CD4-positive, alpha-beta T cell (primary cell): Measurements from ENCODE around the gene SERP2. TPM values are rescaled to one million over a fixed set of nuclear protein-coding genes. Genes with fewer than 3 reads are reported as not detected.

Experiments used
- ATAC-seq: fragments of 200-7000 bp; cut with Tn5 transposase; one replicate; pipeline ENCODE4 v1.10.0; 2022; ENCODE audit warnings: mild to moderate bottlenecking; ENCODE audit not compliant: poor library complexity
- CTCF ChIA-PET: fragments of 350-600 bp; sonication (Branson Sonifier 250); formaldehyde crosslinking; loops from one replicate; lab custom pipeline; 2021; ENCODE audit warnings: antibody characterized with exemption, inconsistent platforms; lab: Charles Lee
- POLR2A ChIA-PET: fragments of 350-600 bp; sonication (Branson Sonifier 250); formaldehyde crosslinking; loops from one replicate; lab custom pipeline; 2021; ENCODE audit warnings: antibody characterized with exemption, inconsistent platforms; lab: Charles Lee
- DNase-seq, 14 experiments: peaks; one replicate each; pipeline ENCODE4 v3.0.0-alpha.2; 2013 to 2020; ENCODE audit warnings: mixed read lengths in 2 of 14
- H3K27ac ChIP-seq, 2 donors: one replicate each; pipeline versions ENCODE4 v1.5.1 to v1.7.0; 2013; ENCODE audit warnings: low read length in 2 of 2, low read depth in 1 of 2, mild to moderate bottlenecking in 1 of 2
- H3K27me3 ChIP-seq, 2 experiments: 1 replicate in 1 of 2; 2 replicates in 1 of 2; pipeline versions ENCODE4 v1.6.1 to v1.7.0; 2013; ENCODE audit warnings: low read length in 2 of 2, control low read depth in 1 of 2, mild to moderate bottlenecking in 1 of 2, moderate library complexity in 1 of 2; ENCODE audit not compliant: insufficient read depth in 2 of 2, control insufficient read depth in 1 of 2
- H3K36me3 ChIP-seq: one replicate; pipeline ENCODE4 v1.6.1; 2013; ENCODE audit warnings: low read length, control low read depth; ENCODE audit not compliant: insufficient read depth
- H3K4me1 ChIP-seq: one replicate; pipeline ENCODE4 v1.6.1; 2013; ENCODE audit warnings: low read length, control low read depth; ENCODE audit not compliant: insufficient read depth
- H3K4me3 ChIP-seq: one replicate; pipeline ENCODE4 v1.5.1; 2013; ENCODE audit warnings: mild to moderate bottlenecking, low read length, moderate library complexity
- H3K9me3 ChIP-seq, 2 experiments: 1 replicate in 1 of 2; 2 replicates in 1 of 2; pipeline versions ENCODE4 v1.6.1 to v1.7.0; 2013; ENCODE audit warnings: low read length in 2 of 2, mild to moderate bottlenecking in 2 of 2, control low read depth in 1 of 2, moderate library complexity in 1 of 2; ENCODE audit not compliant: control insufficient read depth in 1 of 2, insufficient read depth in 1 of 2
- H3K27ac Mint-ChIP-seq: one replicate; pipeline ENCODE4 v1.8.0; 2020; ENCODE audit warnings: mixed read lengths
- H3K27me3 Mint-ChIP-seq: one replicate; pipeline ENCODE4 v1.8.0; 2021; ENCODE audit warnings: mixed read lengths
- H3K36me3 Mint-ChIP-seq: one replicate; pipeline ENCODE4 v1.8.0; 2021; ENCODE audit warnings: low read depth, mixed read lengths
- H3K4me1 Mint-ChIP-seq: one replicate; pipeline ENCODE4 v1.8.0; 2021; ENCODE audit warnings: low read depth, mixed read lengths
- H3K4me3 Mint-ChIP-seq: one replicate; pipeline ENCODE4 v1.8.0; 2020; ENCODE audit warnings: mild to moderate bottlenecking, mixed read lengths
- H3K9me3 Mint-ChIP-seq: one replicate; pipeline ENCODE4 v1.8.0; 2020; ENCODE audit warnings: mixed read lengths
- intact Hi-C, 2 experiments: fragments of 100-400 bp; cut with DNase I in 1 of 2; cut with micrococcal nuclease in 1 of 2; formaldehyde crosslinking; loops; one replicate each; pipeline versions ENCODE4 v1.15.1 to v1.9.0; 2023 to 2025; cut with DNase I, micrococcal nuclease
- total RNA-seq, 174 experiments: library from RNA in 2 of 174; stranded (reverse) in 2 of 174; gene quantifications; one replicate each; pipeline ENCODE4 v1.2.3 and lab custom pipeline; 2021 to 2026
- TF ChIP-seq, protein P1 (sequence below): fragments of 200-600 bp; IDR thresholded peaks from one replicate; pipeline ENCODE4 v1.8.0; 2022; ENCODE audit warnings: antibody characterized with exemption, mild to moderate bottlenecking

The SERP2 gene
- total RNA-seq, 2 experiments from 2014 or later, result not detected

DNA sequence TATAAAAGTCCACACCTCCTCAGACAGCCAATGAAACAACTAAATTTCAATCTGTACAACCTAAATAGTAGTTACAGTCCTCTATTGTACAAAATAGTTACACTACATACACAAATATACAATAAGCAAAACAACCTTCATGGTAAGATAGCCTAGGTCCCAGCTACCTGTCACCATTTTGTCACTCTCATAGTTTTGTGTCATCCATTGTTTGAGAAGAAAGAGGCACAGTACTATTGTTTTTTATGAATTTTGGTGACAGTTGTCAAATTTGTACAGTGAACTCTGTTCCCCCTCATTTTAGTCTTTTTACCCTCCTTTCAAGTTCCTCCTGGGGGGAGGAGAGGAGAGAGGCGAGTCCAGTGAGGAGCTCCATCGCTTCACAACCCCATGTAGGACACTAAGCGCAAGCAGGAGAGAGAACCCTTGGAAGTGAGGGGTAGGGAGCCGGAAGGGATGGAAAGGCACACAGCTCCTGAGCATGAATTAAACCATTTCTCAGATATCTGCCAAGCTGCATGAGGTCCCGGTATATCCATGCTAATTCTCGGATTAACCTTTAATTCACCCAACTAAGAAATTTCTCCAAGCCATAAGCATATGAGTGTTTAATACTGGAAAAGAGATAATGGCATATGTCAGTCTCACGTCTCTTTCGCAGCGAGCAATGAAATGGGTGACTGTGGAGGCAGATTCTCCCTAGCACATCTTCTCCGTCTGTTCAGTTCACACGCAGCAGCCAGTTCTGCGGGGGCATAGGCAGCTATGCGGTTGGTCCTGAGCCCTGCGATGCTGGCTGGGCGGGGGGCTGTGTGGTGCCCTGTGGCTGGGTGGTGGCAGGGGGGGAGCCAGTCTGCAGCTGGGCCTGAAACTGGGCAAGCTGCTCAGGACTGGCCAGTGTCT lies 60.5 kb downstream of the SERP2 start:
- Mint-ChIP-seq H3K27ac (peak overlapping the region; percentile 57), H3K27me3 (peaks cover 12% of the 10 kb centered on the region), H3K36me3 (no peaks in the 10 kb centered on the region), H3K4me3 (peak overlapping the region; percentile 68), H3K9me3 (no peaks in the 10 kb centered on the region), H3K4me1 (peaks cover 35% of the 10 kb centered on the region)
- Histone ChIP-seq H3K27ac (no peak overlapping the region), H3K4me1 (peaks cover 29% of the 10 kb centered on the region), H3K27me3 (peaks cover 14 to 18% of the 10 kb centered on the region in 2 experiments), H3K9me3 (no peaks in the 10 kb centered on the region), H3K4me3 (no peak overlapping the region), H3K36me3 (no peaks in the 10 kb centered on the region)
- ATAC-seq, result no peak
- ChIA-PET CTCF (interaction anchor here (1.0 to 1.7 kb wide), 3 partner anchors 243 to 529 kb away, joined by 3 to 5 read pairs (median 4); no protein-coding TSS in a partner anchor), POLR2A (interaction anchor here (1.8 to 2.4 kb wide), 2 partner anchors 292 to 555 kb away, joined by 6 read pairs; no protein-coding TSS in a partner anchor)
- intact Hi-C loops, result loop anchor here (5.0 to 10.0 kb wide), 3 partner anchors 157 to 292 kb away; no protein-coding TSS in a partner anchor
- DNase-seq, result peak in 1 of 14 experiments; percentile 25
- TF ChIP-seq, protein P1, sequence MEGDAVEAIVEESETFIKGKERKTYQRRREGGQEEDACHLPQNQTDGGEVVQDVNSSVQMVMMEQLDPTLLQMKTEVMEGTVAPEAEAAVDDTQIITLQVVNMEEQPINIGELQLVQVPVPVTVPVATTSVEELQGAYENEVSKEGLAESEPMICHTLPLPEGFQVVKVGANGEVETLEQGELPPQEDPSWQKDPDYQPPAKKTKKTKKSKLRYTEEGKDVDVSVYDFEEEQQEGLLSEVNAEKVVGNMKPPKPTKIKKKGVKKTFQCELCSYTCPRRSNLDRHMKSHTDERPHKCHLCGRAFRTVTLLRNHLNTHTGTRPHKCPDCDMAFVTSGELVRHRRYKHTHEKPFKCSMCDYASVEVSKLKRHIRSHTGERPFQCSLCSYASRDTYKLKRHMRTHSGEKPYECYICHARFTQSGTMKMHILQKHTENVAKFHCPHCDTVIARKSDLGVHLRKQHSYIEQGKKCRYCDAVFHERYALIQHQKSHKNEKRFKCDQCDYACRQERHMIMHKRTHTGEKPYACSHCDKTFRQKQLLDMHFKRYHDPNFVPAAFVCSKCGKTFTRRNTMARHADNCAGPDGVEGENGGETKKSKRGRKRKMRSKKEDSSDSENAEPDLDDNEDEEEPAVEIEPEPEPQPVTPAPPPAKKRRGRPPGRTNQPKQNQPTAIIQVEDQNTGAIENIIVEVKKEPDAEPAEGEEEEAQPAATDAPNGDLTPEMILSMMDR, result no peak

DNA sequence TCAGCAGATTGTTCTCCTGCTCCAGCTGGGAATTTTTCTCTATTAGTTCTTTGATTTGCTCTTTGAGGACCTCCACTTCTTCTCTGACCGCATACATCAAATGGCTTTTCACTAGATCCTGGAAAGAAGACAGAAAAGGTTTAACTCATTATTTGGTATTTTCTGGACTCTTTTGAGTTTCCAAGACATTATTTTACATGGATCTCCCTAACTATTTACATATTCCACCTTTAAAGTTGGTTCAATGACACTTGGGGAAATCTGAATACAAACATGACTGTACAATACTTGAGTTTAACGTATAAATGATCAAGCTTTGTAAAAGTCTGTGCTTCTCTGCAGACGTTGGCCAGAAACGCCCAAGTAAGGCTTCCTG lies 61.1 kb downstream of the SERP2 start:
- Mint-ChIP-seq H3K4me1 (peaks cover 35% of the 10 kb centered on the region), H3K27ac (peak overlapping the region; percentile 57), H3K4me3 (peak overlapping the region; percentile 51), H3K36me3 (no peaks in the 10 kb centered on the region), H3K27me3 (peaks cover 12% of the 10 kb centered on the region), H3K9me3 (no peaks in the 10 kb centered on the region)
- TF ChIP-seq, protein P1, result no peak
- ChIA-PET POLR2A (interaction anchor here (0.6 to 3.3 kb wide), 5 partner anchors 161 to 556 kb away, joined by 4 to 13 read pairs (median 6); no protein-coding TSS in a partner anchor), CTCF (interaction anchor here (1.3 to 1.7 kb wide), 2 partner anchors 513 to 529 kb away, joined by 4 to 5 read pairs; no protein-coding TSS in a partner anchor)
- ATAC-seq (no peak), DNase-seq (no peak)
- Histone ChIP-seq H3K4me1 (peaks cover 29% of the 10 kb centered on the region), H3K27me3 (peaks cover 14 to 18% of the 10 kb centered on the region in 2 experiments), H3K9me3 (no peaks in the 10 kb centered on the region), H3K4me3 (peak overlapping the region; percentile 64), H3K36me3 (no peaks in the 10 kb centered on the region), H3K27ac (no peak overlapping the region)
- intact Hi-C loops, result loop anchor here (1.0 to 10.0 kb wide), 5 partner anchors 143 to 292 kb away; partner anchors contain the start of gene TSC22D1 (in 1 of the 2)

DNA sequence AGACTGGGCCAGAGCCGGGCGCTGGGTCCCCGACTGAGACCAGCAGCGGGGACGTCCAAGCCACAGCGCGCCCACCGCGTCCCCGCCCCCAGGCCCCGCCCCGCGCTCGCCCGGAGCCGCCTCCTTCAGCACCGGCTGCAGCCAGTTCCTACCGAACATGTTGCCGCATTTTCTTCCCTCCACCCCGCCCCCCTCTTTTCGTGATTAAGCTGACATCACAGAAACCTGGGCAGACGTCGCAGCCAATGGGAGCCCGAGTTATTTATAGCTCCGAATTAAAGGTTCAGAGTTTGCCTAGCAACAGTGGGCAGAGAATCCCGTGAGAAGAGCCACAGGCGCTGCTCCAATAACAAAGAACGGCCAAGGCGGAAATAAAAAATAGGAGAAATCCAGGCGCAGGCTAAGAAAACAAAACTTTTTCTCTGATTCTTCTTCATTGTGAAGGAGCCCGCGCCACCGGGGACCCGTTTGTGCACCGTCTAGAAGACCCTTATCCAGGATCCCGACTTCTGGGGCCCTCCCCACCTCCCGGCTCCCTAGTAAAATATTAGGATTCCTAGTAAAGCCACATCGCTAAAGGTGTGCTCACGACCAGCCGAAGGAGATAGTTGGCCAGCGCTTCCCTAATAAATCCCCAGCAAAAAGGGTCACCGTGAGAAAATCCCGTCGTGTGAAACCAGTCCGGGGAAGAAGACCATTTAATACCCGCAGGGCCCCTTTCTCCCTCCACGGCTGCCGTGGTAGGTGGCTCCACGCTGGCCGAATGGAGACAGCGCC lies 61.7 kb downstream of the SERP2 start:
- peak; percentile 83 for ATAC-seq
- POLR2A ChIA-PET, result interaction anchor here (0.6 to 3.3 kb wide), 6 partner anchors 129 to 557 kb away, joined by 3 to 13 read pairs (median 6); no protein-coding TSS in a partner anchor
- CTCF ChIA-PET, result interaction anchor here (1.3 to 1.7 kb wide), 2 partner anchors 514 to 530 kb away, joined by 4 to 5 read pairs; no protein-coding TSS in a partner anchor
- Mint-ChIP-seq H3K4me1 (peaks cover 35% of the 10 kb centered on the region), H3K36me3 (no peaks in the 10 kb centered on the region), H3K9me3 (no peaks in the 10 kb centered on the region), H3K27ac (peak overlapping the region; percentile 57), H3K4me3 (peak overlapping the region; percentile 91), H3K27me3 (peaks cover 12% of the 10 kb centered on the region)
- no peaks in the 10 kb centered on the region for H3K36me3 ChIP-seq
- TF ChIP-seq, protein P1, result no peak
- no peaks in the 10 kb centered on the region for H3K9me3 ChIP-seq
- H3K27ac ChIP-seq, result peak overlapping the region; percentile 3 to 43
- intact Hi-C loops, result loop anchor here in 1 of 2 experiments (1.0 to 10.0 kb wide), 3 partner anchors 142 to 293 kb away; partner anchors contain the start of gene TSC22D1
- peaks cover 29% of the 10 kb centered on the region for H3K4me1 ChIP-seq
- peak; percentile 76 to 95 (median 80) for DNase-seq
- peak overlapping the region; percentile 64 for H3K4me3 ChIP-seq
- H3K27me3 ChIP-seq, result peaks cover 14 to 18% of the 10 kb centered on the region in 2 experiments
